Neural progenitor cell (in vitro differentiated cells): ENCODE results near the gene CFAP58. TPM values are rescaled to one million over a fixed set of nuclear protein-coding genes. Genes with fewer than 3 reads are reported as not detected.

ENCODE experiments used
- DNase-seq: peaks from one replicate; pipeline ENCODE4 v3.0.0-alpha.2; 2016; ENCODE audit warnings: low spot score
- H2AFZ ChIP-seq: fragments of 200-600 bp; sonication (generic); replicated peaks from 2 replicates; pipeline ENCODE4 v1.6.1; 2016; ENCODE audit warnings: antibody characterized with exemption
- H3F3A ChIP-seq: fragments of 200-600 bp; sonication (generic); 2 replicates; pipeline ENCODE4 v1.6.1; 2016; ENCODE audit warnings: antibody characterized with exemption, low read depth
- H3K27ac ChIP-seq: fragments of 200-600 bp; sonication (generic); 2 replicates; pipeline ENCODE4 v1.5.1; 2016; ENCODE audit warnings: mild to moderate bottlenecking
- H3K27me3 ChIP-seq: fragments of 200-600 bp; sonication (generic); 2 replicates; pipeline ENCODE4 v1.6.1; 2016; ENCODE audit warnings: mild to moderate bottlenecking, moderate library complexity
- H3K36me3 ChIP-seq: fragments of 200-600 bp; sonication (generic); 2 replicates; pipeline ENCODE4 v1.5.1; 2016
- H3K4me1 ChIP-seq: fragments of 200-600 bp; sonication (generic); 2 replicates; pipeline ENCODE4 v1.6.1; 2016; ENCODE audit warnings: mixed run types
- H3K4me2 ChIP-seq: fragments of 200-600 bp; sonication (generic); 2 replicates; pipeline ENCODE4 v1.6.1; 2016
- H3K4me3 ChIP-seq: fragments of 200-600 bp; sonication (generic); 2 replicates; pipeline ENCODE4 v1.5.1; 2016
- H3K79me2 ChIP-seq: fragments of 200-600 bp; sonication (generic); 2 replicates; pipeline ENCODE4 v1.6.1; 2016; ENCODE audit warnings: low read depth
- H3K9ac ChIP-seq: fragments of 200-600 bp; sonication (generic); 2 replicates; pipeline ENCODE4 v1.6.1; 2016
- H3K9me3 ChIP-seq: fragments of 200-600 bp; sonication (generic); 2 replicates; pipeline ENCODE4 v1.5.1; 2016; ENCODE audit warnings: low read depth
- H4K20me1 ChIP-seq: fragments of 200-600 bp; sonication (generic); 2 replicates; pipeline ENCODE4 v1.6.1; 2016; ENCODE audit warnings: low read depth
- H3K27ac Mint-ChIP-seq: 3 replicates; pipeline ENCODE4 v1.8.0; 2021; ENCODE audit warnings: mixed read lengths
- H3K27me3 Mint-ChIP-seq: 2 replicates; pipeline ENCODE4 v1.8.0; 2022; ENCODE audit warnings: low read depth, mild to moderate bottlenecking, inconsistent platforms, moderate library complexity, mixed read lengths; ENCODE audit not compliant: insufficient read depth
- H3K36me3 Mint-ChIP-seq: 3 replicates; pipeline ENCODE4 v1.8.0; 2021; ENCODE audit warnings: mixed read lengths
- H3K4me1 Mint-ChIP-seq: 3 replicates; pipeline ENCODE4 v1.8.0; 2021; ENCODE audit warnings: mixed read lengths
- H3K4me3 Mint-ChIP-seq: 3 replicates; pipeline ENCODE4 v1.8.0; 2021; ENCODE audit warnings: mild to moderate bottlenecking, moderate library complexity, mixed read lengths
- H3K9me3 Mint-ChIP-seq: 3 replicates; pipeline ENCODE4 v1.8.0; 2020; ENCODE audit warnings: mixed read lengths
- EZH2 ChIP-seq: fragments of 200-600 bp; sonication (generic); IDR thresholded peaks from 2 replicates; pipeline ENCODE4 v1.6.1; 2017; ENCODE audit warnings: antibody characterized with exemption, mild to moderate bottlenecking, moderate library complexity
- EZH2phosphoT487 ChIP-seq: fragments of 200-600 bp; sonication (generic); IDR thresholded peaks from 2 replicates; pipeline ENCODE4 v1.6.1; 2017; ENCODE audit warnings: antibody characterized with exemption
- total RNA-seq: library from RNA; depleted of rRNA; stranded (reverse); fragments of >200 nt; gene quantifications from 2 replicates; pipeline ENCODE4 v1.2.3, GENCODE V29; 2015; ENCODE audit warnings: low replicate concordance
- TF ChIP-seq, protein P1 (sequence below): fragments of 200-600 bp; sonication (generic); IDR thresholded peaks from 2 replicates; pipeline ENCODE4 v1.5.1; 2017; ENCODE audit warnings: antibody characterized with exemption, mild to moderate bottlenecking

Gene CFAP58
- total RNA-seq, 1 donor from 2014 or later = 1.7 TPM

DNA sequence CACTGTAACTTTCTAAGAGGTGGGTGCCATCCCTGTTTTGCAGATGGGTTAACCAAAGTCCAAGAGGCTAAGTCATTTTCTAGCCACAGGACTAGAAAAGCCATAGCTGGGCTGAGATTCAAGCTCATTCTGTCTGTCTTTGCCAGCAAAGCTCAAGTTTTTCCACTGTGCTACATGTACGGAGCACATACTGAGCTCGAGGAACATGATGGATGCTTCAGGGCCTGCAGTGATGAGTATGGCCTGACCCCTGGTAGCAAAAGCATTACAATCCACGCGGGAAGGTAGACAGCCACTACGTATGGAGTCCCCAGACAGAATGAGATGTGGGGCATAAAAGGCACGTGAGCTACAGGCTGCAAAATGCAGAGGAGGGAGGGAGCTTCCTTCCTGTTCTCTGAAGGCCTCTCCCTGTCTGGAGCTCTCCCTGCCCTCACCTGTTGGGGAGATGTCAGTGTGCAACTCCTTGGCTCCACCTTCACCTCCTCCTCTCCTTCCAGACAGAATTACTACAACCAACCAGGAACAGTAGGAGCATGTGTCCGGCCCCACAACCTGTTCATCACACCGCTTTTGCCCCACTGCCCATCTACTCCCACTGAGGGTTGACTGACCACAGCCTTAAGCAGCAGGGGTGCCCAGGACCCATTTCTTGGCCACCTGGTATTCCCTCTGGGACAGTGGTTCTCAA is 31.8 kb upstream of the CFAP58 start:
- H3K9ac ChIP-seq = no peak overlapping the region
- H3K27me3 Mint-ChIP-seq = peaks cover 18% of the 10 kb centered on the region
- no peaks in the 10 kb centered on the region for H3F3A ChIP-seq
- H3K27me3 ChIP-seq = peaks cover 17% of the 10 kb centered on the region
- DNase-seq = no peak
- H3K36me3 Mint-ChIP-seq = peaks cover 18% of the 10 kb centered on the region
- no peak overlapping the region for H3K4me3 Mint-ChIP-seq
- no peak for TF ChIP-seq EZH2phosphoT487
- TF ChIP-seq, protein P1, sequence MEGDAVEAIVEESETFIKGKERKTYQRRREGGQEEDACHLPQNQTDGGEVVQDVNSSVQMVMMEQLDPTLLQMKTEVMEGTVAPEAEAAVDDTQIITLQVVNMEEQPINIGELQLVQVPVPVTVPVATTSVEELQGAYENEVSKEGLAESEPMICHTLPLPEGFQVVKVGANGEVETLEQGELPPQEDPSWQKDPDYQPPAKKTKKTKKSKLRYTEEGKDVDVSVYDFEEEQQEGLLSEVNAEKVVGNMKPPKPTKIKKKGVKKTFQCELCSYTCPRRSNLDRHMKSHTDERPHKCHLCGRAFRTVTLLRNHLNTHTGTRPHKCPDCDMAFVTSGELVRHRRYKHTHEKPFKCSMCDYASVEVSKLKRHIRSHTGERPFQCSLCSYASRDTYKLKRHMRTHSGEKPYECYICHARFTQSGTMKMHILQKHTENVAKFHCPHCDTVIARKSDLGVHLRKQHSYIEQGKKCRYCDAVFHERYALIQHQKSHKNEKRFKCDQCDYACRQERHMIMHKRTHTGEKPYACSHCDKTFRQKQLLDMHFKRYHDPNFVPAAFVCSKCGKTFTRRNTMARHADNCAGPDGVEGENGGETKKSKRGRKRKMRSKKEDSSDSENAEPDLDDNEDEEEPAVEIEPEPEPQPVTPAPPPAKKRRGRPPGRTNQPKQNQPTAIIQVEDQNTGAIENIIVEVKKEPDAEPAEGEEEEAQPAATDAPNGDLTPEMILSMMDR = no peak
- no peak for TF ChIP-seq EZH2
- H3K9me3 Mint-ChIP-seq = no peaks in the 10 kb centered on the region
- H3K4me1 ChIP-seq = peaks cover 34% of the 10 kb centered on the region
- peaks cover 65% of the 10 kb centered on the region for H3K79me2 ChIP-seq
- H3K4me2 ChIP-seq = no peak overlapping the region
- no peaks in the 10 kb centered on the region for H3K9me3 ChIP-seq
- no peak overlapping the region for H2AFZ ChIP-seq
- peaks cover 61% of the 10 kb centered on the region for H3K4me1 Mint-ChIP-seq
- H3K36me3 ChIP-seq = no peaks in the 10 kb centered on the region
- H3K27ac Mint-ChIP-seq = no peak overlapping the region
- H3K4me3 ChIP-seq = no peak overlapping the region
- no peak overlapping the region for H3K27ac ChIP-seq
- H4K20me1 ChIP-seq = peaks cover 76% of the 10 kb centered on the region

DNA sequence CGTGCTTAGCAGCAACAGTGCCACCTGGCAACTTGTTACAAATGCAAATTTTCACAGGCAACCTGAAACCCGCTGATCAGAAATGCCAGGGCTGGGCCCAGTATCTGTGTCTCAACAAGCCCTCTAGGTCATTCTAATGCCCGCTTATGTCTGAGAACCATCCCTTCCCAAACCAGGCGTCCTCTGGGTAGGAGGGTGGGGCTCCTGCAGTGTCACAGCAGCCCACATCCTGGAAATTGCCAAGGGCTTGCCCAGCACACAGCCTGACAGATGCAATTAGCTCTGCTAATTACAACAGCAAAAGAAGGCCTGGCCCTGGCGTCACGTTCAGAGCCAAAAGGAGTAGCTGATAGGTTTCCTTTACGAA is 31.2 kb upstream of the CFAP58 start:
- peaks cover 61% of the 10 kb centered on the region for H3K4me1 Mint-ChIP-seq

DNA sequence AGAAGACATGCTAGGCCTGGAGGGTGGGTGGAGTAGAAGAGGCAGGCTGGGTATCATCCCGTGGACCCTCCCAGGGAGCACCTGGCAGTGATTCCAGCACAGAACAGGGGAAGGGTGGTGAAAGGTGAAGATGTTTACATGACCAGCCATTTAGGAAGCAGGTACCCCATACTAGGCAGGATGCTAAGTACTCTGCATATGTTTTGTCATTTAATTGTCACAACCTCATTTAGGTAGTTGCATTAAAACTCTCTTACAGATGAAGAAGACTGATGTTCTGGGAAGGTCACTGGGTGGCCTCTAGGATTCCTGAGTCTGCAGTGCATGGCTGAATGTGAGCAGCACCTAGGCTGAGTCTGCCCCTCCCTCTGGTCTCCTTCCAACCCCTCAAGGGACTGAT is 30.5 kb upstream of the CFAP58 start:
- DNase-seq = no peak
- TF ChIP-seq, protein P1 = no peak
- TF ChIP-seq EZH2 = no peak
- TF ChIP-seq EZH2phosphoT487 = no peak
- no peaks in the 10 kb centered on the region for H3K36me3 ChIP-seq
- peaks cover 28% of the 10 kb centered on the region for H3K27me3 ChIP-seq
- peaks cover 5% of the 10 kb centered on the region for H3F3A ChIP-seq
- Mint-ChIP-seq H3K9me3 (no peaks in the 10 kb centered on the region), H3K4me1 (peaks cover 61% of the 10 kb centered on the region), H3K36me3 (peaks cover 14% of the 10 kb centered on the region), H3K4me3 (no peak overlapping the region), H3K27me3 (peaks cover 18% of the 10 kb centered on the region), H3K27ac (no peak overlapping the region)
- H2AFZ ChIP-seq = no peak overlapping the region
- H3K9ac ChIP-seq = no peak overlapping the region
- H3K27ac ChIP-seq = no peak overlapping the region
- H3K4me2 ChIP-seq = no peak overlapping the region
- no peak overlapping the region for H3K4me3 ChIP-seq
- H3K9me3 ChIP-seq = no peaks in the 10 kb centered on the region
- peaks cover 38% of the 10 kb centered on the region for H3K4me1 ChIP-seq
- H3K79me2 ChIP-seq = peaks cover 76% of the 10 kb centered on the region
- H4K20me1 ChIP-seq = peaks cover 81% of the 10 kb centered on the region

More for the DNA sequence above, 31.2 kb upstream of the CFAP58 start:
- Histone ChIP-seq H3K27me3 (peaks cover 22% of the 10 kb centered on the region), H3K4me2 (no peak overlapping the region), H3F3A (no peaks in the 10 kb centered on the region), H3K27ac (no peak overlapping the region), H3K4me3 (no peak overlapping the region), H3K36me3 (no peaks in the 10 kb centered on the region), H3K9ac (no peak overlapping the region), H3K9me3 (no peaks in the 10 kb centered on the region), H3K4me1 (peaks cover 34% of the 10 kb centered on the region), H3K79me2 (peaks cover 70% of the 10 kb centered on the region), H4K20me1 (peaks cover 77% of the 10 kb centered on the region), H2AFZ (no peak overlapping the region)
- TF ChIP-seq, protein P1 = no peak
- no peak for TF ChIP-seq EZH2
- TF ChIP-seq EZH2phosphoT487 = no peak
- peaks cover 18% of the 10 kb centered on the region for H3K36me3 Mint-ChIP-seq
- DNase-seq = no peak
- H3K9me3 Mint-ChIP-seq = no peaks in the 10 kb centered on the region
- no peak overlapping the region for H3K27ac Mint-ChIP-seq
- H3K4me3 Mint-ChIP-seq = no peak overlapping the region
- peaks cover 18% of the 10 kb centered on the region for H3K27me3 Mint-ChIP-seq
